ENCODE data around the gene PHOX2A.

DNA sequence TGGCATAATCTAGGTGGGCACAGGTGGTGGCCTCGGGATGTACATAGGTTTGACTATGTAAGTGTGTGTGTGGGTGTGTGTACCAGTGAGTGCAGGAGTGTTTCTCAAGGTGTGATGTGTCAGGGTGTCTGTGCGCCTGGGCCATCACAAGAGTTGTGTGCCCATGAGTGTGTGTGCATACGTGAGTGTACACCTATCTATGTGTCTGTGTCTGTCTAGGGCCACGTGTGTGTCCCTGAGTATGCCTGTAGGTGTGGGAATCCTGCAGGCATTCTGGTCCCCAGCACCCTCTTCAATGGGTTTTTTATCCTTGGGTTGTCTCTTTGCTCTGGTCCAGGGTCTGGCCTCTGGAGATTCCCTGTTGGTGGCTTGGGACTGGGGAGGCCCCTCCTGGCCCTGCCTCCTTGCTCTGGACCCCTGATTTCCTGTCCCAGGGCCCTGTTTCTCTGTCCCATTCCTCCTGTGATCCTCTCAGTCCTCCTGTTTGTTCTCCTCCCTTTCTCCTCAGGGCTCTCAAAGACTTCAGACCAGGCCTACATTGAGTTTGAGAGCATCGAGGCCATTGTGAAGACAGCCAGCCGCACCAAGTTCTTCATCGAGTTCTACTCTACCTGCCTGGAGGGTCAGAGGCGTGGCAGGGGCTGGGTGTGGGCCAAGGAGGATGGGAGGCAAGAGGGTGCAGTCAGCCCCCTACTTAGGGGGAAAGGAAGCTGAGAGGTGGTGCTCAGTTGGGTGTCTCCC is 10.0 kb downstream of the PHOX2A start:
- TF ChIP-seq POLR2AphosphoS5 (IDR thresholded peaks at IDR 0.05; ENCODE audit: low read depth, low read length) (no peak), TAF1 (IDR thresholded peaks at IDR 0.05; ENCODE audit: low read depth, low read length) (no peak), POLR2A (IDR thresholded peaks at IDR 0.05; ENCODE audit: low read depth, low read length) (no peak), POU2F2 (IDR thresholded peaks at IDR 0.05; ENCODE audit: low read depth, low read length) (no peak), PAX5 (IDR thresholded peaks at IDR 0.05; ENCODE audit: insufficient read depth, low read length, severe bottlenecking) (no peak), SPI1 (IDR thresholded peaks at IDR 0.05; ENCODE audit: low read depth, low read length) (no peak)

Data from GM12891 (cell line).